GM12875 (cell line): Measurements from ENCODE around the gene DUSP22.

Source experiments
- H3K4me3 ChIP-seq: one replicate; pipeline ENCODE4 v1.5.1; 2011; ENCODE audit warnings: low read depth, low read length, control low read depth
- CTCF ChIP-seq: IDR thresholded peaks from 2 replicates; pipeline ENCODE4 v1.5.1; 2011; ENCODE audit warnings: low read depth, mild to moderate bottlenecking, control low read depth, inconsistent platforms, low read length, moderate library complexity, borderline replicate concordance; ENCODE audit not compliant: insufficient read depth

DUSP22 gene

GRCh38 chr6:337805-338368, 45.6 kb downstream of the DUSP22 start:
- no peak overlapping the region for H3K4me3 ChIP-seq
- no peak for TF ChIP-seq CTCF

GRCh38 chr6:338815-339262, 46.6 kb downstream of the DUSP22 start:
- no peak for TF ChIP-seq CTCF
- no peak overlapping the region for H3K4me3 ChIP-seq

- no peak overlapping the region for H3K4me3 ChIP-seq
Measured at GRCh38 chr6:339480-339879, 47.2 kb downstream of the DUSP22 start.

GRCh38 chr6:340186-340955, 48.1 kb downstream of the DUSP22 start:
- no peak overlapping the region for H3K4me3 ChIP-seq
- TF ChIP-seq CTCF, result no peak

More at GRCh38 chr6:339480-339879, 47.2 kb downstream of the DUSP22 start:
- no peak for TF ChIP-seq CTCF

- no peak overlapping the region for H3K4me3 ChIP-seq
- TF ChIP-seq CTCF, result no peak
Measured at GRCh38 chr6:340991-341827, 48.9 kb downstream of the DUSP22 start.

GRCh38 chr6:341914-342831, 49.9 kb downstream of the DUSP22 start:
- H3K4me3 ChIP-seq, result no peak overlapping the region
- no peak for TF ChIP-seq CTCF
